EL (cell line): ENCODE measurements around the gene ADCY5.

Experiments used
- DNase-seq: peaks from one replicate; pipeline ENCODE4 v3.0.0-alpha.2; 2016

ADCY5 gene

GRCh38 chr3:123322866-123323265 is 126.0 kb downstream of the ADCY5 start:
- DNase-seq = no peak

- DNase-seq = no peak
Measured at GRCh38 chr3:123321806-123322205, 127.1 kb downstream of the ADCY5 start.

- no peak for DNase-seq
Measured at GRCh38 chr3:123320221-123320620, 128.7 kb downstream of the ADCY5 start.

GRCh38 chr3:123319760-123320159 is 129.1 kb downstream of the ADCY5 start:
- no peak for DNase-seq

GRCh38 chr3:123318374-123318773 is 130.5 kb downstream of the ADCY5 start:
- no peak for DNase-seq

GRCh38 chr3:123317716-123318115 is 131.2 kb downstream of the ADCY5 start:
- no peak for DNase-seq

- no peak for DNase-seq
Measured at GRCh38 chr3:123315271-123315595, 133.7 kb downstream of the ADCY5 start.

GRCh38 chr3:123314359-123315270 is 134.3 kb downstream of the ADCY5 start:
- DNase-seq = no peak

- no peak for DNase-seq
Measured at GRCh38 chr3:123313889-123314288, 135.0 kb downstream of the ADCY5 start.

- DNase-seq = peak; percentile 7
Measured at GRCh38 chr3:123312331-123313265, 136.3 kb downstream of the ADCY5 start.

- DNase-seq = no peak
Measured at GRCh38 chr3:123311201-123311600, 137.7 kb downstream of the ADCY5 start.

GRCh38 chr3:123310741-123311140 is 138.1 kb downstream of the ADCY5 start:
- DNase-seq = no peak

- DNase-seq = no peak
Measured at GRCh38 chr3:123310186-123310585, 138.7 kb downstream of the ADCY5 start.

GRCh38 chr3:123307064-123307463 is 141.8 kb downstream of the ADCY5 start:
- DNase-seq = no peak

- DNase-seq = no peak
Measured at GRCh38 chr3:123305192-123305591, 143.7 kb downstream of the ADCY5 start.

GRCh38 chr3:123303976-123304560 is 144.8 kb downstream of the ADCY5 start:
- DNase-seq = no peak

GRCh38 chr3:123302961-123303360 is 145.9 kb downstream of the ADCY5 start:
- DNase-seq = no peak

- peak; percentile 5 for DNase-seq
Measured at GRCh38 chr3:123301331-123302184, 147.3 kb downstream of the ADCY5 start.

- no peak for DNase-seq
Measured at GRCh38 chr3:123300583-123300982, 148.3 kb downstream of the ADCY5 start.

- no peak for DNase-seq
Measured at GRCh38 chr3:123300056-123300455, 148.8 kb downstream of the ADCY5 start.

- no peak for DNase-seq
Measured at GRCh38 chr3:123299581-123299980, 149.3 kb downstream of the ADCY5 start.

GRCh38 chr3:123298903-123299302 is 150.0 kb downstream of the ADCY5 start:
- DNase-seq = peak; percentile 18

GRCh38 chr3:123297627-123297899 is 151.3 kb downstream of the ADCY5 start:
- no peak for DNase-seq
